Germinal center (tissue), 1 donor: Measurements from ENCODE around the gene PPP6R3.

Source experiments
- DNase-seq: peaks from one replicate; pipeline ENCODE4 v3.0.0; 2012; ENCODE audit warnings: mixed read lengths, low spot score

PPP6R3 gene, protein sequence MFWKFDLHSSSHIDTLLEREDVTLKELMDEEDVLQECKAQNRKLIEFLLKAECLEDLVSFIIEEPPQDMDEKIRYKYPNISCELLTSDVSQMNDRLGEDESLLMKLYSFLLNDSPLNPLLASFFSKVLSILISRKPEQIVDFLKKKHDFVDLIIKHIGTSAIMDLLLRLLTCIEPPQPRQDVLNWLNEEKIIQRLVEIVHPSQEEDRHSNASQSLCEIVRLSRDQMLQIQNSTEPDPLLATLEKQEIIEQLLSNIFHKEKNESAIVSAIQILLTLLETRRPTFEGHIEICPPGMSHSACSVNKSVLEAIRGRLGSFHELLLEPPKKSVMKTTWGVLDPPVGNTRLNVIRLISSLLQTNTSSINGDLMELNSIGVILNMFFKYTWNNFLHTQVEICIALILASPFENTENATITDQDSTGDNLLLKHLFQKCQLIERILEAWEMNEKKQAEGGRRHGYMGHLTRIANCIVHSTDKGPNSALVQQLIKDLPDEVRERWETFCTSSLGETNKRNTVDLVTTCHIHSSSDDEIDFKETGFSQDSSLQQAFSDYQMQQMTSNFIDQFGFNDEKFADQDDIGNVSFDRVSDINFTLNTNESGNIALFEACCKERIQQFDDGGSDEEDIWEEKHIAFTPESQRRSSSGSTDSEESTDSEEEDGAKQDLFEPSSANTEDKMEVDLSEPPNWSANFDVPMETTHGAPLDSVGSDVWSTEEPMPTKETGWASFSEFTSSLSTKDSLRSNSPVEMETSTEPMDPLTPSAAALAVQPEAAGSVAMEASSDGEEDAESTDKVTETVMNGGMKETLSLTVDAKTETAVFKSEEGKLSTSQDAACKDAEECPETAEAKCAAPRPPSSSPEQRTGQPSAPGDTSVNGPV

GRCh38 chr11:68460741-68461574 lies at the start of gene PPP6R3:
Gene PPP6R3 (plus strand): TSS chr11:68460752. CDS start chr11:68537665, 76,913 bp downstream.
- no peak for DNase-seq

- DNase-seq: no peak
Observed at GRCh38 chr11:68411501-68411991, 49.0 kb upstream of the PPP6R3 start.

DNA sequence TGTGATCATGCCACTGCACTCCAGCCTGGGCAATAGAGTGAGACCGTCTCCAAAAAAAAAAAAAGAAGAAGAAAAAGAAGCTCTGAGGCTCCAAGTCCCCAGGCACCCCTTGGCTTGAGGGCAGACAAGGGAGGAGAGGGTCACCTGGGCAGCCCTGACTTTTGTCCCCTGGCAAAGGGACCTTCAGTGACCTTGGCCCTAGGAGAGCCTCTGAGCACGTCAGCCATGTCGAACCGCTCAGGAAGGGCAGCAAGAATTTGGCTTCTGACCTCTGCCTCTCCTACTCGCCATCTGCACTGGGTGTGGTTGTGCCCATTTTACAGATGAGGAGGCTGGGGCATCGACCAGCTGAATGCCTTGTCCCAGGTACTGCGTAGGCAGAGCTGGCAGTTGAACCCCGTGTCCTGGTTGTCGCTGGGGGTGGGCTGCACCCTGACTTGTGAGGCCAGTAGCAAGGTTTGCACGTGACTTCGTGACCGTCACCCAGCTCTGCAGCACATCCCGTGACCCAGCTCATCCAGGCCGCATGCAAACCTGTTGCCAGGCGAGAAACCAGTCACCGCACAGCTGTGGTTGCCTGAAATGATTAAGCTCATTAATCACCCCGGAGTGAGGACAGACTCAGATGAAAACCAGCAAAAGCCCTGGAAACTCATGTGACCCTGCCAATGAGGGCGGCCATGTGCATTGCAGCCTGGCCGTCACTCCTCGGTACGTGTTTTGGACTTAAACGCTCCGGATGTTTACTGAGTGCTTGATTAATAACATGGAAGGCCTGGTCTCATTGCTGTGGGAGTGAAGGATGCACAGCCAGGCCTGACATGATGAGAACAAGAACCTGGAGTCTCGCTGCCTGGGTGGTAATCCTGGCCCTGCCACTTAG lies 47.7 kb upstream of the PPP6R3 start:
- DNase-seq: peak; percentile 20

GRCh38 chr11:68413591-68413999 lies 47.0 kb upstream of the PPP6R3 start:
- DNase-seq: no peak

- no peak for DNase-seq
Observed at GRCh38 chr11:68414496-68415221, 45.9 kb upstream of the PPP6R3 start.

DNA sequence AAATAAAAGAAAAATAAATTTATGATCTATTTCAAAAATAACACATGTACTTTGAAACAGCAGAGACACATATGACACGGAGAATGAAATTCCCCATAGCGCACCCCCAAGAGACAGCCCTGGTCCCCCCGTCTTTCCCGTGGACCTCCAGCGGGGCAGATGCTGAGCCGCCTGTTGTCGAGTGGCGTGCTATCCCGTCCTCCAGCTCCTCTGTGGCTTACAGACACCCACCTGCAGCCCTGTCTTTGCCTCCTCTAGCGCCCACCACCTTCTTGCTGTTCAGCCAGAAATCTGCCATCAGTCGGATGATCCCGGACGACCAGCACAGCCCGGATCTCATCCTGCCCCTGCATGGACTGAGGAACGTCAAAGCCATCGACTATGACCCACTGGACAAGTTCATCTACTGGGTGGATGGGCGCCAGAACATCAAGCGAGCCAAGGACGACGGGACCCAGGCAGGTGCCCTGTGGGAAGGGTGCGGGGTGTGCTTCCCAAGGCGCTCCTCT lies 44.4 kb upstream of the PPP6R3 start:
- no peak for DNase-seq

GRCh38 chr11:68418648-68419047 lies 41.9 kb upstream of the PPP6R3 start:
- DNase-seq: no peak

DNA sequence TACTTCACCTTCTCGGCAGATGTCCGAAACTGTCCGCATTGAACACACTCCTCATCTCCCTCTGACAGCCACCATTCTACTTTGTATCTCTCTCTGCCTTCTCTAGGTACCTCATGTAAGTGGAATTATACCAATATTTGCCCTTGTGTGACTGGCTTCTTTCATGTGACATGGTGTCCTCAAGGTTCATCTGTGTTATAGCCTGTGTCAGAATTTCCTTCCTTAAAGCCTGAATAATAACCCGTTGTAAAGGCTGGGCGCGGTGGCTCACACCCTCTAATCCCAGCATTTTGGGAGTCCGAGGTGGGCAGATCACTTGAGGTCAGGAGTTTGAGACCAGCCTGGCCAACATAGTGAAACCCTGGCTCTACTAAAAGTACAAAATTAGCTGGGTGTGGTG lies 40.4 kb upstream of the PPP6R3 start:
- DNase-seq: no peak

DNA sequence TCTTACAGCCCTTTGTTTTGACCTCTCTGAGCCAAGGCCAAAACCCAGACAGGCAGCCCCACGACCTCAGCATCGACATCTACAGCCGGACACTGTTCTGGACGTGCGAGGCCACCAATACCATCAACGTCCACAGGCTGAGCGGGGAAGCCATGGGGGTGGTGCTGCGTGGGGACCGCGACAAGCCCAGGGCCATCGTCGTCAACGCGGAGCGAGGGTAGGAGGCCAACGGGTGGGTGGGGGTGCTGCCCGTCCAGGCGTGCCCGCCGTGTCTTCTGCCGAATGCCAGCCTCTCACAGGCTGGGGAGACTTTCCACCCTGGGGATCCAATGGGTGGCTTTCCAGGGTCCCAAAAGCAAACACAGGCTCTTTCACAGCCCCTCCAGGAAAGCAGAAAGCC lies 37.1 kb upstream of the PPP6R3 start:
- DNase-seq: no peak

GRCh38 chr11:68424101-68424632 lies 36.4 kb upstream of the PPP6R3 start:
- DNase-seq: no peak

DNA sequence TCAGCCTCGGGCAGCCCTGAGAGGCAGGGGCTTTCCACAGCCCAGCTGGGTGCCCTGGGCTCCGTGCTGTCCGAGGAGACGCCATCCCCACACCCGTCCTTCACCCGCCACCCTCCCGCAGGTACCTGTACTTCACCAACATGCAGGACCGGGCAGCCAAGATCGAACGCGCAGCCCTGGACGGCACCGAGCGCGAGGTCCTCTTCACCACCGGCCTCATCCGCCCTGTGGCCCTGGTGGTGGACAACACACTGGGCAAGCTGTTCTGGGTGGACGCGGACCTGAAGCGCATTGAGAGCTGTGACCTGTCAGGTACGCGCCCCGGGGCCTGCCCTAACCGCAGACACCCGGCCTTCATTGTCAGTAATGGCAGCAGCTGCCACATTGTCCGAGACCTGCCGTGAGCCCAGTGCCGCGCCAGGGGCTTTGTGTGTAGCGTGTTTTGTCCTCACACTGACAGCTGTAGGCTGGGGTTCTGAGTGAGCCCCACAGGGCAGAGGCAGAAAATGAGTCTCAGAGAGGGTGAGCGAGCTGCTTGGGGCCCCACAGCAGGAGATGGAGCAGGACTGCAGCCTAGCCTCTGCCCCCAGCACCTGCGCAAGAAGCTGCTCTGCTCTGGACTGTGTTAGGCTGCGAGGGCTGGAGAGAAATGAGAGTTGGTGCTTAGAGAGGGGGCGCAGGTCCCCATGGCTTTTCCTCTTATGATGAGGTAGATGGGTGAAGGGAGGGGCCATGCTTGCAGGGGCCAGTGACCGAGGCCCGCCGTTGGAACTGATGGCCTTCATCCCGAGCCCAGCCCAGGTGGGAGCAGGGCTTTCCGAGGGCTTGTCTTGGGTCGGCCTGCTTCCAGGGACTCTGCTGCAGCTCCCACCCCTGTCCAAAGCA lies 35.3 kb upstream of the PPP6R3 start:
- DNase-seq: no peak

- no peak for DNase-seq
Observed at GRCh38 chr11:68425866-68426380, 34.6 kb upstream of the PPP6R3 start.

DNA sequence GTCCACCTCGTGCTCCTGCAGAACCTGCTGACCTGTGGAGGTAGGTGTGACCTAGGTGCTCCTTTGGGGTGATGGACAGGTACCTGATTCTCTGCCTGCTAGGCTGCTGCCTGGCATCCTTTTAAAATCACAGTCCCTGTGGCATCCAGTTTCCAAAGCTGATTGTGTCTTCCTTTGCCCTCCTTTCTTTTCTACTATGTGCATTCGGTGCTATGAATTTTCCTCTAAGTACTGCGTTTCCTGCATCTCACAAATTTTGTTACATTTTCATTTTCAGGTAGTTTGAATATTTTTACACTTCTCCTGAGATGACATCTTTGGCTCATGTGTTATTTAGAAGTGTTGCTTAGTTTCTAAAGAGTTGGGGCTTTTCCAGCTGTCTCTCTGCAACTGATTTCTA lies 30.9 kb upstream of the PPP6R3 start:
- no peak for DNase-seq

DNA sequence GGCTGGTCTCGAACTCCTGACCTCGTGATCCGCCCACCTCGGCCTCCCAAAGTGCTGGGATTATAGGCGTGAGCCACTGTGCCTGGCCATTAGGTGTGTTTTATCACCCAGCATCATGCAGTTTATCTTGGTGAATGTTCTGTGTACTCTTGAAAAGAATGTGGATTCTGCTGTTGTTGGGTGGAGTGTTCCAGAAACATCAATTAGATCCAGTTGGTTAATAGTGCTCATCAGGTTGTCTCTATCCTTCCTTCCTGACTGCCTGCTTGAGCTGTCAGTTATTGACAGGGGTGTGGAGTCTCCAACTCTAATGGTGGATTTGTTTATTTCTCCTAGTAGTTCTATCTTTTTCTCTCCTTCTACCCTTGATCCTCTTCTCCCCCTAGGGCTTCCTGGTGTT lies 30.2 kb upstream of the PPP6R3 start:
- DNase-seq: no peak

GRCh38 chr11:68430801-68431200 lies 29.8 kb upstream of the PPP6R3 start:
- no peak for DNase-seq

DNA sequence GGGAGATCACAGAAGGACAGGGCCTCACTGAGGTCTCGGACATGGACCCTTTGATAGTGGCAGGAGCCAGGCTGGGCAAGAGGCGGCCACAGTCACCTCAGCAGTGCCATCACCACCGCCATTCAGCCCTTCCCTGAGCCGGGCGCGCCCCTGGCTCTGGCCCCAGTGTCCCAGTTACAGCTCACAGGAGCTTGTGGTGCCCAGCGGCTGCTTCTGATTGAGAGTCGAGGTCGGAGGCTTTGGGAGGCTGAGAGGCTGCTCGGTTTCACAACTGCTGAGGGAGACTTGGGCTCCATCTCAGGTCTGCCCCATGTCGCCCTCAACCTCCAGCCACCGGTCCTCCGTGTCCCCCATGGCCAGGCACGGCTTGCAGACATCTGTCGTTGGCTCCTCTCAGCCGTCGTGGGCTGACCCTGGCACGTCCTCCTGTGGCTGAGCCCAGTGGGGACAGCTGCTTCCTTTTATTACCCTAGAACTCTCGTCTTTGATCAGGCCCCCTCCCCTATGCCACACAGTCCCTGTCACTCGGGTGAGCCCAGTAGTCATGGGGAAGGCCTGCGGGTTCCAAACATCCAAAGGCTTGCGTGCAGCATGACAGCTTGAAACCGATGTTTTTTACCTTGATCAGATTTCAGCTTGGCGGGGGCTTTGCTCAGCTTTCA lies 28.4 kb upstream of the PPP6R3 start:
- no peak for DNase-seq

DNA sequence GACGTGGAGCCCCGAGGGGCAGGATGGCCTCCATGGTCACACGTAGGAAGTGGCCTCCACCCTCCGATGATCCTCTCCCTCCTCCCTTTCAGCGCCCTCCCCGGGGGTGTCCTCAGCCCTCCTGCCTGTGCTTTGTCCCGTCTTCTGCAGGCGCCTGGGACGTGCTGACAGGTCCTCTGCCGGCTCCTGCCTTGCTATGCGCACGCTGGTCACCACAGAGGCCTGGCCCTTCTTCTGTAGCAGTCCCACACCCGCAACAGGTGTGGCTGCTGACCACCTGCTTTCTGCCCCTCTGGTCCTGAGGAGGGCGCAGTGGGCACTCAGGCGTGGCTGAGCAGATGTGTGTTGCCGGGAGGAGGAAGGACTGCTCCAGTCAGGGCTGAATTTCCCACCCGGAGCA lies 27.7 kb upstream of the PPP6R3 start:
- no peak for DNase-seq

GRCh38 chr11:68433541-68433940 lies 27.0 kb upstream of the PPP6R3 start:
- no peak for DNase-seq
